Middle frontal gyrus (tissue), 1 donor: ENCODE measurements around the gene PCDH8.

Experiments used
- DNase-seq: peaks from one replicate; pipeline ENCODE4 v3.0.0-alpha.2; 2015; ENCODE audit warnings: low spot score; ENCODE audit errors: extremely low spot score

PCDH8 gene, protein sequence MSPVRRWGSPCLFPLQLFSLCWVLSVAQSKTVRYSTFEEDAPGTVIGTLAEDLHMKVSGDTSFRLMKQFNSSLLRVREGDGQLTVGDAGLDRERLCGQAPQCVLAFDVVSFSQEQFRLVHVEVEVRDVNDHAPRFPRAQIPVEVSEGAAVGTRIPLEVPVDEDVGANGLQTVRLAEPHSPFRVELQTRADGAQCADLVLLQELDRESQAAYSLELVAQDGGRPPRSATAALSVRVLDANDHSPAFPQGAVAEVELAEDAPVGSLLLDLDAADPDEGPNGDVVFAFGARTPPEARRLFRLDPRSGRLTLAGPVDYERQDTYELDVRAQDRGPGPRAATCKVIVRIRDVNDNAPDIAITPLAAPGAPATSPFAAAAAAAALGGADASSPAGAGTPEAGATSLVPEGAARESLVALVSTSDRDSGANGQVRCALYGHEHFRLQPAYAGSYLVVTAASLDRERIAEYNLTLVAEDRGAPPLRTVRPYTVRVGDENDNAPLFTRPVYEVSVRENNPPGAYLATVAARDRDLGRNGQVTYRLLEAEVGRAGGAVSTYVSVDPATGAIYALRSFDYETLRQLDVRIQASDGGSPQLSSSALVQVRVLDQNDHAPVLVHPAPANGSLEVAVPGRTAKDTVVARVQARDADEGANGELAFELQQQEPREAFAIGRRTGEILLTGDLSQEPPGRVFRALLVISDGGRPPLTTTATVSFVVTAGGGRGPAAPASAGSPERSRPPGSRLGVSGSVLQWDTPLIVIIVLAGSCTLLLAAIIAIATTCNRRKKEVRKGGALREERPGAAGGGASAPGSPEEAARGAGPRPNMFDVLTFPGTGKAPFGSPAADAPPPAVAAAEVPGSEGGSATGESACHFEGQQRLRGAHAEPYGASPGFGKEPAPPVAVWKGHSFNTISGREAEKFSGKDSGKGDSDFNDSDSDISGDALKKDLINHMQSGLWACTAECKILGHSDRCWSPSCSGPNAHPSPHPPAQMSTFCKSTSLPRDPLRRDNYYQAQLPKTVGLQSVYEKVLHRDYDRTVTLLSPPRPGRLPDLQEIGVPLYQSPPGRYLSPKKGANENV

DNA sequence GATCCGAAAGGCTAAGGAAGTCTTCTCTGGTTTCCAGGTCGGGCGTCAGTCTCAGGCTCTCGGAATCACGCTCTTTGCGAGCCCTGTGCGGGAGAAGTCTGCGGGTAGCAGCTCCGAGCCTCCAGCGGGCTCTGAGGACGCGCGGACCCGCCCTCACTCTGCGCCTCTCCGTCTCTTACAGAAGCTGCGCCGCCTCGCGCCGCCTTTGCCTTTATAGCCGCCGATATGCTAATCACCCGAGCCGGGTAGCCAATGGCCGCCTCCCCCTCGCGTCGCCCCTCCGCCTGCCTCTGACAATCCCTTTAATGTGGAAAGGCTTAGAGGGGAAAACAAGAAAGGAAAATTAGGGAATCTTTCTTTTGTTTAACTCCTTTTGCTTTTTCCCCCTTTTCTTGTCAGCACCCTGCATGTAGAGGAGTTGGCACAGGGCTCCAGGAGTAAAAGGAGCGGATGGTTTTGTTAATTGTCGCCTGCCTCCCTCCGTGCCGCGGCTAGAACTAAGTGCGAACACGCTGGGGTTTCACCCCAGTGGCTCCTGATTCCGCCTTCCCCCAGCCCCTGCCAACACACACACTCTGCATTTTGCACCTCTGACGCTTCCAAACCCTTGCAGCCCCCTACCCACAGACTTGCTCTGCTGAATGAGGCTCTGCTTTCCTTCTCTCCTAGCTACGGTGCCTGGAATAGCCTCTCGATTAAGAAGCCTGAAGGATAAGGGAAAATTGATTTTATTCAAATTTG, at the start of gene PCDH8:
TSS of gene PCDH8 (minus strand) at position 186 of the 741 bp plus-strand sequence. CDS start 204 bp downstream, outside the sequence.
- peak; percentile 53 for DNase-seq

DNA sequence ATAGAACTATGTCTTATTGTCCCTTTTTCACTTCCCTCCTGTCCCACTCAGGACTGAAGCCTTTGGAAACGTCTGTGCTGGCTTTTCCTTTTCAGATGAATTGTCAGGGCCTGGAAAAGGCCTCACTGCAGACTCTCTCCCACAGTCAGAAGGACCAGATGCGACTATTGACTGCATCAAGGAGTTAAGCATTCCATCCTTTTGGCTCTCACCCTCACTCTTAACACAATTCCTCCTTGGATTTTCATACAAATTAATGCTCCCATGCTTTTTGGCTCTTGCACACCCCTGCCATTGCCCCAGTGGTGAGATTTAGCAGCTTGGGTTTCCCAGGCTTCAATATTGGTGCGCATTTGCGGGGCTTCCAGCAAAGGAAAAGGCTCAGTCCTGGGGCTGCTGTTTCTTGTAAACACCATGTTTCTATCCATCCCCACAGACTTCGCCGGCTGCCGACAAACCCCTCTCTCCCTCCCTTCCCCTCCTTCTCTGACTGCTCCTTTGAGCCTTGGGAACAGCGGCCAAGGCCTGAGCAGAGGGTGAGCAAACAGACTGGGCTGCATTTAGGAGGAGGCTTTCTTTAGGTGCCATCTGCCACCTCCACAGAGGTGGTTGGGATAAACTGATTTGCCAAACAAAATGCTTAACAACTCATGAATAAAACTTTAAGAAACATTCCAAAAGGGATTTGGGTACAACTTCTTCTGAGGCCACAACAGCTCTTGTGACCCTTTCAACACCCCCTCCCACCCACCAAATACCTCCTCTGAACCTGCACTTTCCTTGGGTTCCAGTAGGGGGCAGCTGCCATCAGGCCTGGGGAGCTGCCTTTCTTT, 48.6 kb upstream of the PCDH8 start:
- DNase-seq, result no peak

DNA sequence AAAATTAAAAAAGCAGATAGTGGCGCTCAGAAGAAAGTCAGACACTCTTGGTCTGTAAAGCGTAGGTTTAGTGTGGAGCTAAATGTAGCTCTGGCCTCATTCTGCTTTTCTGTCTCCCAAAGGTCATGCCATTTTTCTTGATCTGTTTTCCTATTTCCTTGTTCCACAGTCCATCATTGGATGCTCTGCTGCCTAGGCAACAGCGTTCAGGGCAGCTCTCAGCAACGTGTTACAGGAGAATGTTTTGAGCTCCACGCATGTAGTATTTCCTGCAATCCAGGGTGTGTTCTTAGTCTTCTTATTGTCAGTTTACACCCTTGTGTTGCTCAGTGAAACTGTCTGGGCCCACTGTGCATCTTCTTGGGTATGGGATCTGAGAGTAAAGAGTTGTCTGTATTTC, 46.0 kb upstream of the PCDH8 start:
- no peak for DNase-seq

DNA sequence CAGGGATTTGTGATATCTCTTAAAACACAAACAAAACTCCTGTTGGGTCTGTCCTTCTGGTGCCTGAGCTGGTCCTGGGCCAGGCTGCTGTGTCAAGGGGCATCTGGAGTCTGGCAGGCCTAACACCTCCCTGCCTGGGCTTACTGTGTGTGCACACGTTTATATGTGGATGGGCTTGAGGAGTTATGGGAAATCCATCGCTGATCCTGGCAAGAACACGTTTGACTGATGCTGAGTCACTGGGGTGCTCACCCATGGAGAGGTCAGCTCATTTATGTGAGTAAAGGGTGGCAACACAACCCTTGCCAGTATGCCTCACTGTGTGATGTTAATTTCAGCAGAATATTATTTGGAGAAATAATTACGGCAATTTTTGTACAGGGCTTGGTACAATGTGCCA, 44.5 kb upstream of the PCDH8 start:
- no peak for DNase-seq

DNA sequence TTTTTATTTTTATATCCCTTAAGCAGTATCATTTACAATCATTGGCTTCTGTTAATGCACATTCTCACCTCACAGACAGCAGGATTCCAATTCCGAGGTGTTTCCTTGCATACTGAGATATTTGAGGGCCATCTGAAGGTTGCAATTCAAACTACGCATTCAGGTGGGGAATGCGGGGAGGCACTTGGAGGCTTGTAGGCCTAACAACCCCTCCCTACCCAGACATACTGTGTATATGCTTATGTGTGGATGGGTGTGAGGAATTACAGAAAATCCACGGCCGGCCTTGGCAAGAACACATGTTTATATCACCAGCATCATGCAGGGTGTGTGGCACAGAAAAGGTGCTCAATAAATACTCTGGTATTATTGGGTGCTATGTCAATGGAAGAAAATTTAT, 43.3 kb upstream of the PCDH8 start:
- DNase-seq, result no peak

DNA sequence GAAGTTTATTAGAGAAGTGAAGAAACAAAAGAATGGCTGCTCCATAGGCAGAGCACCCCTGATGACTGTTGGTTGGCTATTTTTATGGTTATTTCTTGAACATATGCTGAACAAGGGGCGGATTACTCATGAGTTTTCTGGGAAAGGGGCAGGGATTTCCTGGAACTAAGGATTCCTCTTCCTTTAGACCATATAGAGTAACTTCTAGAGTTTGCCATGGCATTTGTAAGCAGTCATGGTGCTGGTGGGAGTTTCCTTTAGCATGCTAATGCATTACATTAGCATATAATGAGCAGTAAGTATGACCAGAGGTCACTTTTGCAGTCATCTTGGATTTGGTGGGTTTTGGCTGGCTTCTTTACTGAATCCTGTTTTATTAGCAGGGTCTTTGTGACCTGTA, 38.7 kb upstream of the PCDH8 start:
- no peak for DNase-seq

DNA sequence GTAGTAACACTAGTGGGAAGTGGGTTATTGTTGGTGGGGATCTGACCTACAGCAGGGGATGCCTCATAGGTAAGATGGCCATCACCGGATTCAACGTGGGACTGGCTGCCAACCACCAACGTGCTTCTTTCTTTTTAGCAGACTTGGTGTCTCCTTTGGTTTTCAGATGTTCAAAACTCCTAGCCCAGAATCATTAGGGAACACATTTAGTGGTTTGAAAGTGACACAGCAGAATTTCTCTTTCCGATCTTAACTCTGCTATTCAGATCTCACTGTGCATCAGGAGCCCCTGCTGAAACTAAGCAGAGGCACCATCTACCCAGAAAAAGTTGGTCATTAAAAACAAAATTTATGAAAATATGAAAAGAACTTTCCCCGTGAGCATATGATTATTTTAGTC, 36.7 kb upstream of the PCDH8 start:
- no peak for DNase-seq

DNA sequence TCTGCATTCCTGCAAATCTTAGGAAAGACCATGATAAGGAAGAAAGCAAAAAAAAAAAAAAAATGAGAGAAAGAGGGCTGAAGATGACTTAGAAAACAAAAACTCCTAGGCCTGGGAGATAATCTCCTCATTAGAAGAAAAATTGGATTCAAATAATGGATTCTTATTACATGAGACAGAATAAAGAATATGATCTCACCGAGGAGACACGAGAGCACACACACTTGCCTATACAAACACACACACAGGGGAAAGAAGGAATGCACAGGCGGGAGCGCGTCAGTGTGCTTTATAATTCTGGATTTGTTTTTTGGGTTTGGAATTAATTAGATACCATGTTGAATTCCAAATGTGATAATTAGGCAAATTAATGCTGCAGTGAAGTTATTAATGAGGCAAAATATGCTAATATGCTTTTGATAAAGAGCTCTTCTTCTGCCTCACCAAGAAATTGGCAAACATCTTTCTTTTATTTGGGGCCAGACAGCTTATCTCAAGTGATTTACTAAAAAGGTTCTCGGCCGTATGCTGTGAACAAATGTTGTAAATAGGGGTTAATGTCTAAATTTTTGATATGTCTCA, 36.1 kb upstream of the PCDH8 start:
- no peak for DNase-seq

DNA sequence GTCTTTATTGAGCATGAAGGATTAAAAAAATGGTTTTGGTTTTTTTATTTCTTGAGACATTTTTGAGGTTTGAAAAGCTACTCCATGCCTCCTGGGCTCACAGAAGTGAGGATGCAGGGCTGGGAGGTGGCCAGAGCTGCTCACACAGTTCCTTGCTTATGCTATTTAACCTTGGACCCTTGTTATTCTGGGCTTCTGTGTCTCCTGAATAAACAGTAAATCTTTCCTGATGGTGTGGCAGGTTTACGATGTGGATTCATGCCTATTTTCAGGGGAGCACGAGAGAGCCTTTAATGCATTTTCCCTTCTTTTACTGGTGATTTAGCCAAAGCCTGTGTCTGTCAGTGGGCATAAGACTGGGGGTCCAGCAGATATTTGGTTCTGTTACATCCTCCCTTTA, 34.3 kb upstream of the PCDH8 start:
- DNase-seq, result no peak

DNA sequence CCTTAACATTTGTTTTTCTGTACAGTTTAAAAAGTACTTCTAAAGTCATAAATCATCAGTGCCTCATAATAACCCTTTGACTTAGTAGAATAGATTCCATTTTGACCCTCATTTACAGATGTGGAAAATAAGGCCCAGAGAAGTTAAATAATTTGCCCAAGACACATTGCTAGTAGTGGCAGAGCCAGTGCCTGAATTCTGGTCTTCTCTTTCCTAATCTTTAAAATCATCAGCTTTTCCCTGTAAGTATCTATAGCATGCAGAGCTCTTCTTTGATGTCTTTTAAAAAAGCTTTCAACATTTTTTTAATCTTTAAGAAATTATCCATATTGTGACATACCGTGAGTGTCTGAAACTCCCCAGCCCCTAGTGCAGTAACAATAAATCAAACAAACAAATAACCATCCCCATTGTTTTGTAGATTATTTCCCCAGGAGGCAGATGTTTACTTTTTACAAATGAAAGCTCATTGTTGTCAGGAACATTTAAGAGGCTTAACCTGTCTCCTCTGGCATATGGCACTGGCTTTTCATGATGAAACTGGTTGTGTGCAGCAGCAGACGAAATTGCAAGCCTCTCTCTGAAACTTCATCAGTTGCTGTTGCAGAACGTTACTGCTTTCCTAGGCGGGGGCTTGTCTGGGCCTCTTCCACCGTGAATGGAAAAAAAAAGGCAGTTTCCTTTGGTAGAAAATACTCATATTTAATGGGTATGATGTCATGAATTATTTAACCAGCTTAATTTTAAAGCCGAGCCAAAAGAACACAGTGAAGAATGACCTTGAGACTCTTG, 31.7 kb upstream of the PCDH8 start:
- no peak for DNase-seq

DNA sequence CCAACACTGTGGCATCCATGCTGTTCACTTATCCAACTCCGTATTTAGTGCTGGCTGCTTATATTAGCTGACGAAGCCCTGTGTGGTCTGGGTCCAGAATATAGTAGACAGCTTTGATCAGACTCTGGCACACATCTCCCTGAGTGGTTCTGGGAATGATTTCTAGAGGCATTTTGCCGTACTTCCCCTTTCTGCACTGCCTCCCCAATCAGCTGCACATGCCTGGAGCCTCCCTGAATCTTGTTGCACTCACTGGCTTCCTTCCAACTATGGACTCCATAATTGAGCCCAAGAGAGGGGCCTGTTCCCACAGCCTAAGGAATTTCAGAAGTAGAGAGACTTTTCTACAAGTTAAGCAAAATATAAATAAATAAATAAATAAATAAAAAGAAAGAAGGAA, 30.4 kb upstream of the PCDH8 start:
- DNase-seq, result no peak

DNA sequence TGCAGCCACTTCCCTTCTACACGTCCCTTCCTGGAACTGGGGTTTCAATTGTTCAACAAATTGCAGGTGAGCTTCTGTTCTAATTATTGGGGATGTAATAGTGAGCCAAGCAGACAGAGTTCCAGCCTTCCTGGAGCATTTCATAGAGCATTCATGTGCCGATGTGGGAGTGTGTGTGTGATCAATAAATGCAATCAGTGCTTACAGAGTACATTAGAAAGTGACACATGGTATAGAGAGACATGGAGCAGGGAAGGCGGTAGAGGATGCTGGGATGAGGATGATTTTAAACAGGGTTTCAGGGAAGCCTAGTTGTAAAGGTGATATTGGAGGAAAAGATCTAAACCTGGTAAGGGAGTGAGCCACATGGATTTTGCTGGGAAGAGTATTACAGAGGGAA, 21.7 kb upstream of the PCDH8 start:
- DNase-seq, result no peak

DNA sequence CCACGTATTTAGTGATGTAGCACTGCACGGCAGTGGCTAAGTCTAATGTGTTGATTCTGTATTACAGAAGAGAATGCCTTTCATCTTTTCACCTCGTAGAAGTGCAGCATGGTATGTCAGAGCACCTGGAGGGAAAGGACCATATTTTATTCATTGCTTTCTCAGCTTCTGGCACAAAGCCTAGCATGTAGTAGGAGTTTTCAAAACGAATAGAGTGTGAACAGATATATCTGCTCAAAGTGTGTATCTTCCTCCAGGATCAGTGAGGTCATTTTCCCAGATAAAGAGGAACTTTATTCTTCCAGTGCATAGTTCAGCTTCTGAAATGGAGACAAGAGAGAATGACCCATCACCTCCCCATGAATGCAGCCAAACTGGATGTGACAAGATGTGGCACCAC, 21.2 kb upstream of the PCDH8 start:
- DNase-seq, result no peak

DNA sequence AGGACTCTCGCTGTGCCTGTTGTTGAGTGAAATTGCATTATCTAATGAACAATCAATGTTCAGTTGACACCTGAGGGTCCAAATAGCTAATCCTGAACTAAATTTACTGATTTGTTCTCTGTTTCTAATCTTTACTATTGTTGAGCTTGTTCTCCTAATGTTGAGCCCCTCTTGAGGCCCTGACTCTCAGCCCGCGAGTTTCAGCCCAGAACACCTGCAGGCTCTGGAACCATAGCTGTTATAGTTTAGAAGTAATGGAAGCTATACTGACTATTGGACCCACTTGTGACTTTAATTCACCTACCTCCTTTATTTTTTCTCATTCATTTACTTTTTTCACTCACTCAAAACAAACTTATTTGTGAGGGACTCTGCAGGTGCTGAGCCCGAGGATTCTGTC, 20.6 kb upstream of the PCDH8 start:
- DNase-seq, result no peak

DNA sequence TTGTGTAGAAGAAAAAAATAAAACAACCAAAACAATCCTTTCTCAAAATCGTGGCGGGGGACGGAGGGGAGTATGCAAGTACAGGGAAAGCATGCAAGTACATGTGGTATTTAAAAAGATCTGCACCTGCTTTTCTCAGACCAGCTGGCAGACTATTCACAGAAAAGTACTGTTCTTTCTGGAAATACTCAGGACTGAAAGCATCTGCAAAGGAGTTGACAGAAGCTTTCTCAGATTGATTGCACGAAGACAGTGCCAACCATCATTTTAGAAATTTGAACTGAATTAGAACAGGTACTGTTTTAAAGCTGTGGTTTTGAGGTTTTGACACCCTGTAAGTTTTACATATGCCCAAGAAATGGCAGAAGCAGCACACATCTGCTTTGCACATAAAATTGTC, 19.8 kb upstream of the PCDH8 start:
- DNase-seq, result no peak

DNA sequence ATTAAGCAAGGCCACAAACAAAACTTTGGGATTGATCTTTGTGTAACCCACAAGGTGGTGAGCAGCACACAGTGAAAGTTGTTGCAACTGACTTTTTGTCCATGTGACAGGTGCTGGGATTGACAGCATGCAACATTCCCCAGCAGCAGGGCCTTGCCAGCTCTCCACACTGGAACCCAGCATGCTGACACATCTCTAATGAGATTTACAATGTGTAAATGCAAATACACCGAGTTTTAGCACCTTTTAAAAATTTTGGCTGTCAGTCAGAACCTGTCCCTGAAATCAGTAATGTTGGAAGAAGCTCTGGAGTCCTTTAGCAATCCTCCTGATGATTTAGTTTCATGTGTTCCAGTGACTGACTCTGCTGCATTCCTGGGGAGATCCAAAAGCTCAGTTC, 16.5 kb upstream of the PCDH8 start:
- DNase-seq, result no peak

DNA sequence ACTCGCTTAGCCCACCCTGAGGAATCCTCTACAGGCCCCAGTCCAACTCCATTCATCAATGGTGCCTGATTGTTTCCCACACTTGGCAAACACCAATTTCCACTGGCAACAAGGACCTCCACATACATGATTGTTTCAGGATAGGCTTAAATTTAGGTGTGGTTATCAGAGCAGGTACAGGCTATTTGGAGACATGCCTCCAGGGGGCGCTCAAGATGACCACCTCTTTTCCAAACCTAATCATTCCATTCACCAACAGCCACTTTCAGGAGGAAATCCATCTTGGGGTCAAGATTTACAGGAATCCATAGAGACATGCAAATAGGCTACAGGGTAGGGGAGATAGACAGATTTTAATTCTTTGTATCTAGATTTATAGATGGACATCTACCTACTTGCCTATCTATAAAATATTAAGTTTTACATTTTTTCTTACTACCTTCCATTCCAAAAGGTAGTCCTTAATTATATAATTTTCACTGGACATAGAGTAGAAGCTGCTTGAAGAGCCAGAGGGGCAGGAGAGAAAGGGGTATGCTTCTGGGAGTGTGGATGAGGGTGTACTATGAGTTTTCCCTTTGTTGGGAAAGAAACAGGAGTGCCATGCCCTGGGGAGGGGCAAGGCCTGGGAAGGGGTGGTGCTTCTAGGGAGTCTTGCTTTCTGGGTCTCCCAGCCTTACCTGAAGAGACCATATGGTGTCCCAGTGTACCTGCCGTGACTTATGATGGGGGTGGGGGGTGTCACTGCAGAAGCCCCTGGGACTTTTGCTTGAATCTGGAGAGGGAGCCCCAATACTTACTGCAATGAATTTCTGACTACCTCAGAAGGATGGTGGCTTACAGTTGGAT, 14.1 kb upstream of the PCDH8 start:
- DNase-seq, result no peak

DNA sequence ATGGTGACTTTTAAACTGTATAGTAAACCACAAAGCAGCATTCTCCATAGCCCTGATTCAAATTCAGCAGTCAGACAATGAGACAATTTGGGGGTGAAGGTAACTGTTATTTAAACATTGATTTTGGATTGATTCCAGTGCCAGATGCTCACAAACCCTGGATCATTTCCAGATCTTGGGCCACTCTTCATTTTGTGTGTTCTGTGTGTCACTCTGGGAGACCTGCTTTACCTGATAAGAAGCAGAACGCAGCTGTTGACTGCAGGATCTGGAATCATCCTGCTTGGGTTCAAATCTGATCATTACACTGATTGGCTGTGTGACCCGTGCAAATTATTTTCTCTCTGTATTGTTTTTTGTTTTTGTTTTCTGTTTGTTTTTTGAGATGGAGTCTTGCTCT, 4.0 kb upstream of the PCDH8 start:
- DNase-seq, result no peak
